Umbilical cord (tissue), 2 donors: Measurements from ENCODE around the gene TRIM31. TPM values are rescaled to one million over a fixed set of nuclear protein-coding genes. Genes with fewer than 3 reads are reported as not detected.
A peak's percentile ranks its signal among the peaks of the same experiment; 100 is the strongest.

Experiments used
- DNase-seq: peaks from one replicate; pipeline ENCODE4 v3.0.0-alpha.2; 2015; ENCODE audit warnings: low spot score
- total RNA-seq: library from RNA; depleted of rRNA; stranded (reverse); fragments of >200 nt; gene quantifications from one replicate; pipeline ENCODE4 v1.2.3, GENCODE V29; 2014; ENCODE audit warnings: low replicate concordance; ENCODE audit not compliant: insufficient read depth

Gene TRIM31, protein sequence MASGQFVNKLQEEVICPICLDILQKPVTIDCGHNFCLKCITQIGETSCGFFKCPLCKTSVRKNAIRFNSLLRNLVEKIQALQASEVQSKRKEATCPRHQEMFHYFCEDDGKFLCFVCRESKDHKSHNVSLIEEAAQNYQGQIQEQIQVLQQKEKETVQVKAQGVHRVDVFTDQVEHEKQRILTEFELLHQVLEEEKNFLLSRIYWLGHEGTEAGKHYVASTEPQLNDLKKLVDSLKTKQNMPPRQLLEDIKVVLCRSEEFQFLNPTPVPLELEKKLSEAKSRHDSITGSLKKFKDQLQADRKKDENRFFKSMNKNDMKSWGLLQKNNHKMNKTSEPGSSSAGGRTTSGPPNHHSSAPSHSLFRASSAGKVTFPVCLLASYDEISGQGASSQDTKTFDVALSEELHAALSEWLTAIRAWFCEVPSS
- total RNA-seq, result 1.7 TPM

- DNase-seq, result no peak
Measured at GRCh38 chr6:30113003-30113759, at the start of gene TRIM31. TSS of gene TRIM31 (minus strand) at chr6:30113090. CDS start at chr6:30112805, 285 bp downstream.

GRCh38 chr6:30162265-30163089 is 49.6 kb upstream of the TRIM31 start:
- DNase-seq, result no peak

DNA sequence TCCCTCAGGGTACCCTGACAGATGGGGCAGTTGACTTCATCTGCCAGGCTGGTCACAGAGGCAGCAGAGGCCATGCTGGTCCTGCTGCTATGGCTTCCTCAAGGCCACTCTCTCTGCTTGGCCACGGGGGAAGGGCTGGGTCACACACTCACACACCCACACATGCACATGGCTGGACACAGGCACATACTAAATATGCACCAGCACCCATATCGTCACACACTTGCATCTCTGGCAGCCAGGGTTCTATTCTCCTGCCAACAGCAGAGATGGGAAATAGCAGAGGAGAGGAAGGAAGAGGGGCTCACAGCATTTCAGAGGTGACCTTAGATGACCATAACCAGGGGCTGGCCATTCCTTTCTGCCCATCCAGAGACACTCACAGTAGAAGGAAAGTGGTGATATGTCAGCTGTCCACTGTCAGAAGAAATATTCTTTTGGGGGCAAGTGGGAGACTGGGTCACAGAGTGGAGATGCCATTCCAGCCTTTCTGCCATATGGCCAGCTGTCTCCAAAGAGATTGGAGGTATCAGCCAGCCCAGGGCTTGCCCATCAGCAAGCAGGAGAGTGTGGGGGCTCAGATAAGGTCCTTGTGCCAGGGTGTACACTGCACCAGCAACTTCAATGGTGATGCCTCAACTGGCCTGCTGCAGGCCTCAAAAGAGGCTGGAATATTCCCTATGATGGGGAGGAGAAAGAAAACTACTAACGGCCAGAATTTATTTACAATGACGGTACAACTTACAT is 48.1 kb upstream of the TRIM31 start, which contains the start of gene TRIM10:
TSS of gene TRIM10 (minus strand) at position 427 of the 747 bp plus-strand sequence. CDS start at position 74, 353 bp downstream.
- DNase-seq, result no peak

- no peak for DNase-seq
Measured at GRCh38 chr6:30160008-30160784, 47.3 kb upstream of the TRIM31 start.

DNA sequence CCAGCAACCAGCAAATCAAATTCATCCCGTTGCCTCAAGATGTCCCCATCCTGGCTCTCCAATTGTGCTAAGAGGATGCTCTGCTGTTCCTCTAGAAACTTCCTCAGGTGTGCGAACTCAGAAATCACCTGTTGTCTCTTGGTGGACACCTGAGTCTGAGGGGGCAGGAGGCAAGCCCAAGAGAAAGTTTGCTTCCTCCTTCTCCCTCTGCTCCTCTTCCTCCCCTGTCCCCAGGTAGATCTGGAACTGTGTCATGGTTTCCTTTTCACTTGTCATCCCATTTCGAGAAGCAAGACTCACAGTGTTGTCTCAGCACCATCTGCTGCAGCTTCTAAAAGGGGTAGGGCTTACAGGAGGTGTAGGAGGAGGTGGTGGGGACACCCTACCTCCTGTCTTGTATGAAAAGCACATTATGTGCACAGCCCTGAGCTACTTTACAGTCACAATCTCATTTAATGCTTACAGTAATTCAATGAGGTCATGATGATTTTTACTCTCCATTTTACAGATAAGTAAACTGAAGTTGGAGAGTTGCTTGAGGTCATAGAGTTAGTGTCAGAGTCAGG is 45.7 kb upstream of the TRIM31 start:
- DNase-seq, result no peak

DNA sequence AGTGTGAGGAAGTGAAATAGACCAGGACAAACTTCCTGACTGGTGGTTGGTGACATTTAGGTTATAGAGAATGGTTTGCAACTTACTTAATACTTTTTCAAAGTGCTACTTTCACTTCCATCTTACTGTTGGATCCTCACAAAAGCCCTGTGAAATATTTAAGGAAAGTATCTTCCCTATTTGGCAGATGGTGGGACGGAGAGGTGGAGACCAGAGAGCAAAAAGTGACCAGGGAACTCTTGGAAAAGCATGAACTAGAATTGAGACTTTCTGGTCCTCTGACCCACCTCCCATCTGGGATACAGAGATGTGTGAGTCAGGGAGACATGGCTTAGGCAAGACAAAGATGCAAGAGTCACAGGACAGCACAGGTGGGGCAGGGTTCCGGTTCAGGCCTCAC is 45.1 kb upstream of the TRIM31 start:
- no peak for DNase-seq

DNA sequence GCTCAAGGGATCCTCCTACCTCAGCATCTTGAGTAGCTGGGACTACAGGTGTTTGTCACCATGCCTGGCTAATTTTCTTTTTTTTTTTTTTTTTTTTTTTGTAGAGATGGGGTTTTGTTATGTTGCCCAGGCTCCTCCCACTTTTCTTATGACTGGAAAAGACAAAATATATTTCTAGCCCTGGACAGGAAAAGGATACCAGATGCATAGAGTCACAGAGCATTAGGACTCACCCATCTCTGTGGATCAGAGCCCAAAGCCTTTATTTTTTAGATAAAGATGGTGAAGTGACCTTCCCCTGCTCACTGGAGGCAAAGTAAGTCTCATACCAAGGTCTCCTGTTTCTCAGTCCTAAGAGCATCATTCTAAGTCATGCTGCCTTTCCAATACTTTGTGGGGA is 44.7 kb upstream of the TRIM31 start:
- DNase-seq, result no peak

DNA sequence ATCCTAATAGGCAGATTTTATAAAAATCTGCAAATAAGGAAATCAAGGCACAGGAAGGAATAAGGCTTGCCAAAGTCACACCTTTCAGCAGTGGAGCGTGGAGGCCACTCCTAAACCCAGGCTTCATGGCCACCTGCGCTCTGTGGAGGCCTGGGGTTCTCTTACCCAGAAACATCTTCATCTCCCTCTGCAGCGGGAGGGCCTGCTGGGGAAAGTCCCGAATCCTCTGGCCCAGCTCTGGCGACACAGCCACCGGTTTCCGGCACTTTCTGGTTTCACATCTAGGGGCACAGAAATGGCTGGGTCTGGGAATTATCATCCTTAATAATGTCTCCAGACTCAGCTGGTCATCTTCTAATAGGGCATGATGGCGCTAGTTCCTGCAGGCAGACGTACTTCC is 43.9 kb upstream of the TRIM31 start:
- DNase-seq, result no peak

DNA sequence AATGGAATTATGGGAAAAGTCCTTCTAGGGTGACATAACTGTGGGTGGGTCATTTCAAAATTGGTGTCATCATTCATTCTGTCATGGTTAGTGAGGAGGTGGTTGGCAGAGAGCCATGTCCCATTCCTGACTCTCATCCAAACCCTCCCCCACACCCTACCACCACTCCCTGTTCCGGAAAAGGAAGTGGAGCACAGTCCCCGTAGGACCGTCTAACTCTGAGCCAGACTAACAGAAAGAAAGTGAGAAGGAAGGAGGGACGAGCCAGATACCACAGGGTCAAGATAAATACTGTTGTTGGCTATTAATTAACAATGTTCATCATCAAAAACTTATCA is 43.3 kb upstream of the TRIM31 start:
- no peak for DNase-seq

- no peak for DNase-seq
Measured at GRCh38 chr6:30155520-30156261, 42.8 kb upstream of the TRIM31 start.

- DNase-seq, result peak; percentile 14
Measured at GRCh38 chr6:30154709-30155519, 42.0 kb upstream of the TRIM31 start.

GRCh38 chr6:30154061-30154460 is 41.2 kb upstream of the TRIM31 start:
- no peak for DNase-seq

DNA sequence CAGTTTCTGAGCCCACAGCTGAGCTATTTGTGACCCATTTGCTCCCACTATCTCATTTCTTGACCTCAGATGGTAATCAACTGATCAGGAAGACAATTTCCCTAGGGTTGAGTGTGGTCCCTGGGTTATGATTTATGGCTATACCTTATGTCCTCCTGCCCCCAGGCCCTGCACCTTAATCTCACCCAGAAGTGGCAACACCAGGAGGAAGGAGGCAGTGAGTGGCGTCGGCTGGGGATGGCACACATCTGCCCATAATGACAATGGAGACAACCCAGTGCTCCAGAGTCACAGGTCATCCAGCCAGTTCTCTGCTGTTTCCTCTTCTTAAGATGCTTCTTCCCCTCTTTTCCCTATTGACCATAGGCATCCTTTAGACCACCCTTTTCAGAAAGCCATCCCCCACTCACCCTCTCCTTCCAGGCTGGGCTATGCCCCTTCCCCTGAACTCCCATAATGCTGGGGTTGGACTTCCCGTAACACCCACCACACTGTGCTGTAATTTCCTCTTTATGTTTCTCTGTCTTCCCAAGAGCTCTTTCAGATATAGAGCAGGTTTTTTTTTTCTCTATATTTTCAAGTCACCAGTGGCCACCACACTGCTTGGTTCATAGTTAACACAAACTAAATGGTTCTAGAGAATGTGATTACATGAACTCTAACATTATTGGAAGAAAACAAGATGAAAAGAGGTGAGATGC is 40.2 kb upstream of the TRIM31 start:
- DNase-seq, result no peak

- DNase-seq, result no peak
Measured at GRCh38 chr6:30152016-30152673, 39.3 kb upstream of the TRIM31 start.

DNA sequence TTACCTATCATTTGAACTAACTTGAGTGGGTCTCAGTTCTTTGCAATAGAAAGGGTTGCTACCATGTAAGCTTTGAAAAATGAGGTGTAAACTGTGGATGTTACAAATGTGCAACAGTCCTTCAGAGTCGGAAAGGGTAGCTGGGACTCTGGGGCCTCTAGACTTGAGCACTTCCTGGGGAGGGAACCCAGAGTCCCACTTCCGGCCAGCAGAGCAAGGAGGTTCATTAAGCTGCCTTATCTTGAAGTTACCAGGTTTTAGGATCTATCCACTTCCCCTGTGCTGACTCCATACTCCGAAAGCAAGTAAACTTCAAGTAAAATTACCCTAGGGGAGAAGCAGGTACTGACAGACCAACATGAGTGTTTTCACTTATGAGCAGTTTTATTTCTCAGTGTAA is 38.7 kb upstream of the TRIM31 start:
- DNase-seq, result no peak

DNA sequence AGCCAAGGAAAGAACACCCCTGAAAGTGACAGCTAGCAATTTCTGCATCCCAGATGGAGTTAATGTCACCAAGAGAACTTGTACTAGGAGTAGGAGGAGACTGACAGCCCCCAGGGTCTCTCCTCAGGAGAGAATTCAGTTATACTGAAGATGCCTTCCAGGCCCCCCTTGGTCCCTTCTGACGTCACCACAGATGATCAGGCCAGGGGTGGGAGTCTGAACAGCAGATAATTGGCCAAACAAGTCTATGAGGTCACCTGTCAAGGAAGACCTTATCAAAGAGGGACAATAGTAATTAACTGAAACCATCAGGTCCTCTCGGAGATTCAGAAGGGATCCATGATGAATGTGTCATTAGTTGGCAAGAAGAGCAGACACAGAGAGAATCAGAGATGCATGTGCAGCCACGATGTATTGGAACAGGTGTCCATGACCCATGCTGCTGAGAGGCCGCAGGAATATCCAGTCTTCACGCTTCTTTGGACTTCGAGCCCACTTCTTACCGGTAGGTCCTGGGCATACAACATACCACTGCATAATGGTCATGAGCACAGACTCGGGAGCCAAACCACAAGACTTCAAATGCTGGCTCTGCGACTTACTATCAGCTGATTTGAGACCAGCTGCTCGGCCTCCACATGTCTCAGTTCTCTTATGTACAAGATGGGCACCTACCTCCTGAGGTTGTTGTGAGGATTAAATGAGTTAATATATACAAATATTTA is 37.9 kb upstream of the TRIM31 start:
- no peak for DNase-seq
